OCI-LY7 (cell line): ENCODE data around the gene SLC31A2.

Experiments used
- EZH2phosphoT487 ChIP-seq: fragments of 200-600 bp; sonication (generic); IDR thresholded peaks from 2 replicates; pipeline ENCODE4 v1.6.1; 2018; ENCODE audit warnings: low read depth, borderline replicate concordance, mild to moderate bottlenecking, mixed run types, antibody characterized with exemption, low read length, moderate library complexity, mixed read lengths
- TF ChIP-seq, protein P1 (sequence below): fragments of 200-600 bp; sonication (generic); conservative IDR thresholded peaks from 2 replicates; pipeline ENCODE4 v1.5.1; 2014; ENCODE audit warnings: mild to moderate bottlenecking, antibody characterized with exemption, low read length, moderate library complexity, mixed read lengths

DNA sequence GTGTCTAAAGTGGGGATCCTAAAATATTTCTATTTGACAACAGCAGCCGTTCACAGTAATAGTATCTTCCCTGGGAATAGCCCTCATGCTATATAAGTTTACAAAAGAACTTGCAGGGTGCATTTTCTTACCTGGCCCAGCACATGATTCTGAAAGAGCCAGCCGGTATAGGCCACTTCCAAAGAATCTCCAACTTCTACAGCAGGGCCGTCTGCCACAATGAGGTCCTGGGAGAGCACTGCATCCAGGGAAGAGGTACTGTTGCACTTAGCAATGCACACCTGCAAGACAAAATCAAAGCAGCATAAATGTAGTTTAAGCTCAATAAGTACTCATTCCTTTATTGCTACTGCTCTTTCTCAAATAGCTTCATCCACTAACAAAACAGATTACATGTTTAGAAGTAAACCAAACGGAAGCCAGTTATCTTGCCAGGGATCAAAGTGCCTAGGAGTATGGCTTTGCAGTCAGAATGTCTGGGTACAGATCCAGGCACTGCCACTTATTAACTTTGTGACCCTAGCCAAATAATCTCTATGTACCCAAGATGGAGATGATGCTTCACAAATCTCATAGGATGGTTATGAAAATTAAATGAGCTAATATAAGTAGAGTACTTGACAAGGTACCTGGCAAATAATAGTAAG is 49.0 kb downstream of the SLC31A2 start:
- TF ChIP-seq, protein P1, sequence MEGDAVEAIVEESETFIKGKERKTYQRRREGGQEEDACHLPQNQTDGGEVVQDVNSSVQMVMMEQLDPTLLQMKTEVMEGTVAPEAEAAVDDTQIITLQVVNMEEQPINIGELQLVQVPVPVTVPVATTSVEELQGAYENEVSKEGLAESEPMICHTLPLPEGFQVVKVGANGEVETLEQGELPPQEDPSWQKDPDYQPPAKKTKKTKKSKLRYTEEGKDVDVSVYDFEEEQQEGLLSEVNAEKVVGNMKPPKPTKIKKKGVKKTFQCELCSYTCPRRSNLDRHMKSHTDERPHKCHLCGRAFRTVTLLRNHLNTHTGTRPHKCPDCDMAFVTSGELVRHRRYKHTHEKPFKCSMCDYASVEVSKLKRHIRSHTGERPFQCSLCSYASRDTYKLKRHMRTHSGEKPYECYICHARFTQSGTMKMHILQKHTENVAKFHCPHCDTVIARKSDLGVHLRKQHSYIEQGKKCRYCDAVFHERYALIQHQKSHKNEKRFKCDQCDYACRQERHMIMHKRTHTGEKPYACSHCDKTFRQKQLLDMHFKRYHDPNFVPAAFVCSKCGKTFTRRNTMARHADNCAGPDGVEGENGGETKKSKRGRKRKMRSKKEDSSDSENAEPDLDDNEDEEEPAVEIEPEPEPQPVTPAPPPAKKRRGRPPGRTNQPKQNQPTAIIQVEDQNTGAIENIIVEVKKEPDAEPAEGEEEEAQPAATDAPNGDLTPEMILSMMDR, result no peak
- TF ChIP-seq EZH2phosphoT487, result no peak
